COLO829 (cell line): ENCODE data around the gene TNFRSF1A.

Experiments used
- DNase-seq: peaks from one replicate; pipeline ENCODE4 v3.0.0; 2012; ENCODE audit warnings: low spot score

TNFRSF1A gene

DNA sequence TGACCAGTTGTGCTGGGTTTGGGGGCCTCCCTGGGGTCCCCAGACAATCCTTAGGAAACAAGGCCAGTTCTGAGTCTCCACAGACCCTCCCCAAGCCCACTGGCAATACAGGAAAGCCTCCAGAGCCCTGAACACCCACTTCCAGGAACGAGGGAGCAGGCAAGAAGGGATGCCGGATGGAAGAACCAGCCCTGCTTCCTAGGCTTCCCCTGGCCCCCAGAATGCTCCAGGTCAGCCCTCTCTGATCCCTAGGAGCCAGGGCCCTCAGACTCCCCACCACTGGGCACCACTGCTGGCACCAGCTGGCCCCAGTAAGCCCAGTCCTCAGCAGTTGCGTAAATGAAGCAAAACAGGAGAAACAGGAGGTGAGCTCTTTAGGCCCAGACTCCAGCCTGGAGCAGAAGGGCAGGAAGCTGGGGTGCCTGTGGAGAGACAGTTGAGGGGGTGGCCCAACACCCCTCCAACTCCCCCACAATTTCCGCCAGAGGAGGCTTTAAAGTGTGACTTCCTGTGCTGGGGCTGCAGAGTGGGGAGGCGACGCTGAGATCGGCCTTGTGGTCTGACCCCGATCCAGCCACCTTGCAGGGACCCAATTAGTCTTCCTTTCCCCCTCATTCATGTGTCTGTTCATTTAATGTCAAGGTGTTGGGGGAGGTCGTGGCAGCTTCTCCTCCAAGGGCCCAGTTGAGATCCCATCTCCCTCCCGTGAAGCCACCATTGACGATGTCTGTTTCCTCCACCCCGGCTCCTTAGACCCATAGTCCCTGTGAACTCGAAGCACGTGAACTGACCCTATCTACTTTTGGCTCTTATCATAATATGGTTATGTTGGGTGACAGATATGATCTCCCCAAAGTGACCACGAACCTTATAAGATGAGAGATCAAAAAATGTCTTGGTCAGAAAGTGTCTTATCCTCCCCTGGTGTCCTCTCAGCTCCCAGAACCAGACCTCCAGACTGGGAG is 4.7 kb downstream of the TNFRSF1A start:
- DNase-seq, result no peak

DNA sequence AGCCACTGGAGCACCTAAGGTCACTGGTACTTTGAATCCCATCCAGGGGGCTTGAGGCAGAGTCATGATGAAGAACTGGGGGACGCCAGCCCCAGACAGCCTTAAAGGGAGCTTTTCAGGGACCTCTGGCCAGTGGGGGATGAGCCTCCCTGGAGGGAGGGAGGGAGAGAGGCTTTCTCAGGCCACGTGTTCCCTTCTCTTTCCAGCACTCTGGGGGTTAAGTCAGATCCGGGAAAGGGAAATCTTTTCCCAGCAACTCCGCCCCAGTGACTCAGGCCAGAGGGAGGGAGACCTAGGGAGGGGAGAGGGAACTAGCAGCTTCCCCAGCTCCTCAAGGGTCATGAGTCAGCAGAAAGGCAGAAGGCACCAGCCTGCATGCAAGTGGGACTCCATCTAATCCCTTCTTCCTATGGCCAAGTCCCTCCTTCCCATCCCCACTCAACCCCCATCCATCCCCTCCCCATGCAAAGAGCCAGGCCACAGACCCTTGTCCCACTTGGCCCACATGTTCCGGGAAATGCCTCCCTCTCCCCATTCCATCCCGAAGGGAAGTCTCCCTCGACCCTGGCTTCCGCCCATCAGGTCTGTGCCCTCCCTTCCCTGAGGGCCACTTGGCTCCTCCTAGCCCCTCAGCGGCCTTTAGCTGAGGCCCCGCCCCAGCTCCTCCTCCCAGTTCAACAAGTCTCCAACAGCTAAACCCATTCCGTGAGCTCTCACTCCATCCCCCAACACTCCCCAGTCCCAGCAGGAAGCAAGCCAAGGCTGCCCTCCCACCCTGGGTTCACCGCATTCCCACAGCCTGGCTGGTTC is 5.6 kb downstream of the TNFRSF1A start:
- peak; percentile 99 for DNase-seq

DNA sequence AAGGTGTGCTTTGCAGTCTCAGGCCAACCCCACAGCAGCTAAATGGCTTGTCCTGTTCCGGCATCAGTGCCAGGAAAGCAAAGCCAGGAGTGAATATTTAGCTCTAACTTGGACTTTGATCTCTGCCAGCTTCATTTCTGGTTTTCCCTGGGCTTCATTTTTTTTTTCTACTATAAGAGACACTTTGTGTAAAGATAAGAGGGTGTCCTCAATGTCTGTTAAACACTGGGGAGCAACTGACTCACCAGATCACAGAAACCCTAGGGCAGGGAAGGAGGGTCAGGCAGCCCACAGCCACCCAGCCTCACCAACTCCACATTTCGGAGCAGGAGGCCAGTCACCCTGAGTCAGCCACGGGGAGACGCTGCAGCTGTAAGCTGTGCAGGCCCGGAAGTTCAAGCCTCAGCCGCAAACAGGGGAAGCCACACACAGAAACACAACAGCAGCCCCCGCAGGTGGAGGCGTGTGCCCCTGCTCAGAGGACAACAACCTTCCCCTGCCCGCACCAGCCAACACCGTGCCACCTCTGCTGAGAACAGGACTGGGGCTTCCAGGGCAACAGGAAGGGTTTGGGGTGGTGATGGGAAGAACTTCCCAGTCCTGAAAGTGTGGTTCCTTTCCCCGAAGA is 6.3 kb downstream of the TNFRSF1A start:
- peak; percentile 83 for DNase-seq

DNA sequence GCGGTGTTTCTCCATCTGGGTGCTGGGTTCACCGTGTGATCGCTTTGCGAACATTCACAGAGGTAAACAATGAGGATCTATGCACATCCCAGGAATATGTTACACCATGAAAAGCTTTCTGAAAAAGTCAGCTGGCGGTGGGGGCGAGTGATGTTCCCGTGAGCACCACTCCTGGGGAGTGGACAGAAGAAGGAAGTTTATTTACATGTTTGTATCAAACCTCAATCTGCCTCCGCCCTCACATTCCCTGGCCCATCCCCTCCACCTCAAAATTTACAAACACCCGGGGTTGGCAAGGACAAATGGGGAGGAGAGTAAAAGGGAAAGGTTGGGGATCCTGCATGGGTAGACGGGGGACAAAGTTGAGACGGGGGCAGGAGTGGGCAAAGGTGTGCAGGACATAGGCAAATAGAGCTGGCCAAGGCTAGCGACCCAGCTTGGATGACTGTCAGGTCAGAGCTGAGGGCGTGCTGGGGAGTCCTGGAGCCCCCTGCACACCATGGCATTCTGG is 6.9 kb downstream of the TNFRSF1A start:
- DNase-seq, result no peak

DNA sequence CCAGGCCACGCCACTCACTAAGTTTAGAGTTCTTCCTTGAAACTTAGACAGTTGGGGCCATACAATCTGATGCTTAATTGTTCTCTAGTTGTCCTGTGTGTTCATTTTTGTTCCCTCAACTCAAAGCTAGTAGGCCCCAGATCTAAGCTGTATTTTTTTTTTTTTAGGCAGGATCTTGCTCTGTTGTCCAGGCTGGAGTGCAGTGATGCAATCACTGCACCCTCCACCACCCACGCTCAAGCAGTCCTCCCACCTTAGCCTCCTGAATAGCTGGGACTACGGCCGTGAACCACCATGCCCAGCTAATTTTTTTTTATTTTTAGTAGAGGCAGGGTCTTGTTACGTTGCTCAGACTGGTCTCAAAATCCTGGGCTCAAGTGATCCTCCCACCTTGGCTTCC is 7.5 kb downstream of the TNFRSF1A start:
- DNase-seq, result no peak

DNA sequence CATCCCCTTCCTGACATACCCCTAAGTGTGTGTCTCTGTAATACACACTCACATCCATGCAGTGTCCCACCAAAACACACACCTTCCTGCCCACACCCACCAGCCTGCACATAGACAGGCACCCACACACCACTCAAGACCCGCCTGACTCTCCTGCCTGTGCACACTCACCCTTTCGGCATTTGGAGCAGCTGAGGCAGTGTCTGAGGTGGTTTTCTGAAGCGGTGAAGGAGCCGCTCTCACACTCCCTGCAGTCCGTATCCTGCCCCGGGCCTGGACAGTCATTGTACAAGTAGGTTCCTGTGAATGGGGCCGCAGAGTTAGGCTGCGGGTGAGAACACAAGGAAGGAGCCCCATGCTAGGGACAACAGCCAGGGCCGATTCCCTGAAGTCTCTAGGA is 8.3 kb downstream of the TNFRSF1A start:
- no peak for DNase-seq

DNA sequence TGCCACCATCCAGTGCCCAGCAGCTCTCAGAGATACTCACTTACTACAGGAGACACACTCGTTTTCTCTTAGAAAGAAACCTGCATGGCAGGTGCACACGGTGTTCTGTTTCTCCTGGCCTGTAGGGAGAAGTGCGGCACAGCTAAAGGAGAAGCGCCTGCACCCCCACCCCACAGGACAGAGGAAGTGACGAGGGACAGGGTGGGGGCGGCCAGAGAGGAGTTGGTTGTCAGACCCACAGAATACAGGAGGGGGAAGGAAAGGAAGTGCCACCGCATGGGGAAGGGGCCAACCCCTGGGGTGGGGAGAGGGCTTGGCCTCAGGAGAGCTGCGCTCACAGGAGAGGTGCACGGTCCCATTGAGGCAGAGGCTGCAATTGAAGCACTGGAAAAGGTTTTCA is 8.8 kb downstream of the TNFRSF1A start:
- DNase-seq, result no peak

DNA sequence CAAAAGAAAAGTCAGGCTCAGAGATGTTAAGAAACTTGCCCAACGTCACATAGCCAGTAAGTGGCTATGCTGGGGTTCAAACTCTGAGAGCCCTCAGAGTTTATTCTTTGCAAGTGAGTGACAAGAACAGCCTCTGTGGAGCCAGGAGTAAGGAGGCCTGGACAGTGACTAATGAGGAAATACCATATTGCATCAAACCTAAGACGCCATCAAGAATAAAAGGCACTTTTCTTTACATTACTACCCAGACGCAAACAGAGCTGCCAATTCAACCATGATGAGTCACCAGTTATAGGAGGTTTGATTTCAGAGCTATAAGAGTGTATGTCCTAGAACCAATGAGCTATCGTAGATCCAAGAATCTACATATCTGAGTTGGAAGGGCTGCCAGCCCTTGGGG is 9.4 kb downstream of the TNFRSF1A start:
- peak; percentile 97 for DNase-seq

DNA sequence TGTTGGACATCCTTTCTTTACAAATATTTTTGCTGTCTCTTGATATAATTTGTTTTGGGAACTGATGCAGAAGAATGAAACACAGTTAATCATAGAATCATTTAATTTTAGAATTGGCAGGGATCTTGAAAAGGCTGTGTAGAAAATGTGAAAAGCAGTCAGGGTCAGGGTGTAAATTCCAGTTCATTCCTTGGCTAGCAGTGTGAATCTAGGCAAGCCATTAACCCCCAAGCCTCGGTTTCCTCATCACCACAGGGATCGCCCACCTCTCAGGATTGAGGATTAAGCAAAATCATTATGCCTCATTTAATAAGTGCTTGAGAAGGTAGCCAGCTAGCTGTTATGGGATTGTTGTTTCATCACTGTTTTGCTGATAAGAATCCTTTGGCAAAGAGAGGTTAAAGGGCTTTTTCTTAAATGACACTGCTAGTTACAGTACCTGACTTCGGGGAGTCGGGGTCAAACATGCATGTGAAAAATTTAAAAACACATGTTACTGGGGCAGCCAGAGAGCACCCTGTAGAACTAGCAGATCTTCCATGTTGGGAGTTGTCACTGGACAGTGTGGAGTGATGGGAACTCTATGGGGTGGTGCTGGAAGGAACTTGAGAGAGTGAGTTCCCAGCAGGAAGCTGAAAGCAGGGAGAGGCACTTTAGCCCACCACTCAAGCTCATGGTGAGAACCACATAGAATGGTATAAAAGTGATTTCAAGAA is 10.7 kb downstream of the TNFRSF1A start:
- no peak for DNase-seq

DNA sequence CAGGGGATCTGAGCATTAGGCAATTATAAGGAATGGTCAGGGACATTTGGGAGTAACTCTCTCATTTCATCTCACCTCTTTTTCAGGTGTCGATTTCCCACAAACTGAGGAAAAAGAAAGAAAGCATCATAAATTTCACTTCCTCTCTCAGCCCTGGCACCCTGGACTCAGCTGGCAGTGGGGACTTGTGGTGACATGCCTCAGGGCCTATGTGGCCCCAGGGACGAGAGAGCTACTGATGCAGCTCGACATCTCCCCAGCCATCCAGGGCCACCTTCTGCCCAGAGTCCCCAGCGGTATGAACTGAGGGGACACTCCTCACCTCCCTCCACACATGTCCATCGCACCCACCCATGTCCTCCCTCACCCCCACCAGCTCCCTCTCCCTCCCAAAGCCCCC is 11.7 kb downstream of the TNFRSF1A start:
- no peak for DNase-seq

DNA sequence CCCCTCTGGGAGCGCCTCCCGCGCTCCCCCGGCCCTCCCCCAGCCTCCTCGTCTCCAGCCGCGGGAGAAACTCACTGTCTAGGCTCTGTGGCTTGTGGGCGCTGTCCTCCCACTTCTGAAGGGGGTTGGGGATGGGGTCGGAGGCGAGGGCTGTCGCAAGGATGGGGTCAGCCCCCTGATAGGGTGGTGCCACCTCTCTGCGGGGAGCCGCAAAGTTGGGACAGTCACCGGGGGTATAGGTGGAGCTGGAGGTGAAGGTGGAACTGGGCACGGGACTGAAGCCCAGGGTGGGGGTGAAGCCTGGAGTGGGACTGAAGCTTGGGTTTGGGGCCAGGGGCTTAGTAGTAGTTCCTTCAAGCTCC is 12.2 kb downstream of the TNFRSF1A start:
- no peak for DNase-seq

DNA sequence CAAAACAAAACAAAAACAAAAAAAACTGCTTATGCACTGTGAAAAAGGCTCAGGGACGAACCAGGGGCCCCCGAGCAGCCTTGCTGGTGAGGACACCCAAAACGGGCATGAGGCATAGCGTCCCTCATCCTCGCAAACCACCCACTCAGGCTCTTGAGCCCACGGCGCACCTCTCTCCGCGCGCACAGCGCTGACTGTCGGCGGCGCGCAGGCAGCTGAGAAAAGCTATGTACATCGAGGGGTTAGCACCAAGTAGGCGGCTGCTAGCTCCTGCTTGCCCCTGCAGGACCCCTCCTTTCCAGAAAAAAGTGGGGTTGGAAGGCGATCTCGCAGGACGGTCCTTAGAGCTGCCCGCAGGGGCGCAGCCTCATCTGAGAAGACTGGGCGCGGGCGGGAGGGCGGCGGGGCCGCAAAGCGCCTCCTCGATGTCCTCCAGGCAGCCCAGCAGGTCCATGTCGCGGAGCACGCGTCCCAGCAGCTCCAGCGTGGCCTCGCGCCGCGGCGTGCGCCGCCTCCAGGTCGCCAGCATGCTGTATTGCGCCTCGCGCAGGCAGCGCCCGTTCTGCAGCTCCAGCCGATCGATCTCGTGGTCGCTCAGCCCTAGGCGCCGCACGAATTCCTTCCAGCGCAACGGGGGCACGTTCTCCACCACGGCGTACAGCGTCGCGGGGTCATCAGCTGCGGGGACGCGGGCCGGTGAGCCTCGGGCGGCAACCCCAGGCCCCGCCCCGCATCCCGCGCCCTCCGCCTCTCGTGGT is 12.8 kb downstream of the TNFRSF1A start:
- no peak for DNase-seq

DNA sequence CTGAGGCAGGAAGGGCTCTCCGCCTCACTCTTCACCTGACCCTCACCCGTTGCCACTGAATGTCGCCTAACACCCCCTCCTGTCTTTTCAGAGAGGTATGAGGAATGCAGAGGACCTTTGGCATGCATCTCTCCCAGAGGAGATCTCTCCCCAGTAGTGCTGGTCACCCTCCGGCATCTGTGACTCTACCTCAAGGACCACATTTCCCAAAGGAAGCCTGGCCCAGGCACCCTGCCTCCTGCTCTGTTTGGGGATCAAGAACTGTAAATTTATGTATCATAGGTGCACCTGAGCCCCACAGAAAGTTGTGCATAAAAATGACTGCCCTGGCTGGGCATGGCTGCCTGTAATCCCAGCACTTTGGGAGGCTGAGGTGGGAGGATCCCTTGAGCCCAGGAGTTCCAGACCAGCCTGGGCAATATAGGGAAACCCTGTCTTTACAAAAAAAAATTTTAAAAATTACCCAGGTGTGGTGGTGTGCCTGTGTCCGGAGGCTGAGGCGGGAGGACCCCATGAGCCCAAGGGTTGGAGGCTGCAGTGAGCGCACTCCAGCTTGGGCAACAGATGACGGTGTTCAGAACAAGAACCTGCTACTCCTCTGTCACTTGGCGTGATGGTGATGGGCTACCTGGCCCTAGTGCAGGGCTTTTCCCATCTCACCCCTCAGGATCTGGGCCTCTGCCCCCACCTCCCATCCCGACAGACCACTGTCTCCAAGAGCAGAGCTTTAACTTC is 13.7 kb downstream of the TNFRSF1A start:
- DNase-seq, result no peak

DNA sequence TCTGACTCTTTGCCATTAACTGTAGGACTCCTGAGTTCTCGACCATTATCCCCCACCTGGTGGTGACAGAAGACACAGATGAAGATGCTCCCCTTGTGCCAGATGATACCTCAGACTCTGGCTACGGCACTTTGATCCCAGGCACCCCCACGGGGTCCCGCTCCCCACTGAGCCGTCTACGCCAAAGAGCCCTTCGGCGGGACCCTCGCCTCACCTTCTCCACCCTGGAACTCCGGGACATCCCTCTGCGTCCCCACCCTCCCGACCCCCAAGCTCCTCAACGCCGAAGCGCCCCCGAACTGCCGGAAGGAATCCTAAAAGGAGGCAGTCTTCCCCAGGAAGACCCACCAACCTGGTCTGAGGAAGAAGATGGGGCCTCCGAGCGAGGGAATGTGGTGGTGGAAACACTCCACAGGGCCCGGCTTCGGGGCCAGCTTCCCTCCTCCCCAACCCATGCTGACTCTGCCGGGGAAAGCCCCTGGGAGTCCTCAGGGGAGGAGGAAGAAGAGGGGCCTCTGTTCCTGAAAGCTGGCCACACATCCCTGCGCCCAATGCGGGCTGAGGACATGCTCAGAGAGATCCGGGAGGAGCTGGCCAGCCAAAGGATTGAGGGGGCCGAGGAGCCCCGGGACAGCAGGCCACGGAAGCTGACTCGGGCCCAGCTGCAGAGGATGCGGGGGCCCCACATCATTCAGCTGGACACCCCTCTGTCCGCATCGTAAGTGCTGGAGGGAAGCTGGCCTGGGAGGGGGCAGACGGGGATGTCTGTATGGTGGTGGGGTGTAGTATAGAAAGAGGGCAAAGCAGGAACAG is 14.4 kb downstream of the TNFRSF1A start:
- no peak for DNase-seq

DNA sequence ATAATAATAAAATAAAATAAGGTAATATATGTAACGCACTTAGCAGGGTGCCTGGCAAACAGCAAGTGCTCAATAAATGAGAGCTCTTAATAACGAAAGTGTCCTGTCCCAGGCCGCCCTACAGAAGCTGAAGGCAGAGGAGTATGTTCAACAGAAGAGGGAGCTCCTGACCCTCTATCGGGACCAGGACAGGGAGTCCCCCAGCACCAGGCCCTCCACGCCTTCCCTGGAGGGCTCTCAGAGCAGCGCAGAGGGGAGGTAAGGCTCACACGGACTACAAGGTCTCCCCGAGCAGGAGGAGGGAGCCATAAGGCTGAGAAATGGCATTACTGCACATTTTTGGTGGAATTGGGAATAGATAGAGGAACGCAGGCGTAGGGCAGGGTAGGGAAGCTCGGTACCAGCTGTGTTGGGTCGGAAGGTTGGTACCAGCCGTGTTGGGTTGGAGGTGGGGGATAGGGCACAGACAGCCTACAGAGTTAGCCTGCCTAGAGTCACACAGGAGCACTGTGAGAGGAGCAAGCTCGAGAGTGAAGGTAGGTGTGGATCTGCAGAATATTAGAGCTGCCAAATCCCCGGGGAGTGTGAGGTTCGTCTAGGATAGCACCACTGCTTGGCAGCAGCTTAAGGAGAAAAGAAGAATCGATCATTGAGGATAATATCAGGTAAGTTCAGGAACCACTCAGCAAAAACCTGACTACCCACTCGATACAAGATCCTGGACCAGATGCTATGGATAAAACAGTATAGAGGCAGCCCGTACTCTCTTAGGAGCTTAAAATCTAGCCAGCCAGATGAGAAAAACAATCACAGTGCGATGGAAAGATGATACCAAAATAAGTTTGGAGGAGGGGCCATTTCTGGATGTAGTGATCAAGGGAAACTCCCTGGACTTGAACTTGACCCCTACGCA is 15.3 kb downstream of the TNFRSF1A start:
- no peak for DNase-seq

DNA sequence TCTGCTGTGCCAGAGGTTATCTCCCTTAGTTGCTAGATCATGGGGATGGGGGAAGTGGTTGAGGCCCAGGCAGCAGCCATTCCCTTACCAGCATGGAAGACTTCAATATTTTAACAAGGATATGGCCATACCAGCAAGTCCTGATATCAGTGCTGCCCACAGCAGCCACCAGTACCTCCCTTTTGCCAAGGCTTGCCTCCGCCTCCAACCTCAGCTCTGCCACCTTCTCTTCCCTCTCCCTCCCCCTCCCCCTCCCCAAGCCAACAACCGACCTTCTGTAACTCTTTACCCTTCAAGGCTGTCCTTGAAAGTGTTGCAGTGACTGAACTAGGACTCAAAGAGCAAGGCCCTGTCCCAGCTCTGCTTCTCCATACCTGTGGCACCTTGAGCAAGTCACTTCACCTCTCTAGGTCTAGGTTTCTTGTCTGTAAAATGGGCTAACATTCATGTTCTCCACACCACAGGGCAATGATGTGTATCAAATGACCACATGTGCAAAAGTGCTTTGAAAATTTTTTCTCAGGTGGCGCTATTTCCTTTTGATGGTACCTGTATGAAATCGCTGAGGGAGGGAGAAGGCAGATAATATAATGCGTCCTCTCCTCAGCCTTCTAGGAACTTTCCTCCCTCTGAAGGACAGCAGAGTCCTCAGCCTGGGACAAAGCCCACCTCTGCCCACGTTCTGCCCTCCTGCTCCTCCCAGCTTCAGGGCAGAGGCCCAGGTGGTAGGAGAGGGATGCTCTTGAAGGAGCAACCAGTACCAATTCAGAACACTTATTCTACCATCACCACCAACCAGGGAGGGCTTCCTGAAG is 16.7 kb downstream of the TNFRSF1A start:
- DNase-seq, result no peak

DNA sequence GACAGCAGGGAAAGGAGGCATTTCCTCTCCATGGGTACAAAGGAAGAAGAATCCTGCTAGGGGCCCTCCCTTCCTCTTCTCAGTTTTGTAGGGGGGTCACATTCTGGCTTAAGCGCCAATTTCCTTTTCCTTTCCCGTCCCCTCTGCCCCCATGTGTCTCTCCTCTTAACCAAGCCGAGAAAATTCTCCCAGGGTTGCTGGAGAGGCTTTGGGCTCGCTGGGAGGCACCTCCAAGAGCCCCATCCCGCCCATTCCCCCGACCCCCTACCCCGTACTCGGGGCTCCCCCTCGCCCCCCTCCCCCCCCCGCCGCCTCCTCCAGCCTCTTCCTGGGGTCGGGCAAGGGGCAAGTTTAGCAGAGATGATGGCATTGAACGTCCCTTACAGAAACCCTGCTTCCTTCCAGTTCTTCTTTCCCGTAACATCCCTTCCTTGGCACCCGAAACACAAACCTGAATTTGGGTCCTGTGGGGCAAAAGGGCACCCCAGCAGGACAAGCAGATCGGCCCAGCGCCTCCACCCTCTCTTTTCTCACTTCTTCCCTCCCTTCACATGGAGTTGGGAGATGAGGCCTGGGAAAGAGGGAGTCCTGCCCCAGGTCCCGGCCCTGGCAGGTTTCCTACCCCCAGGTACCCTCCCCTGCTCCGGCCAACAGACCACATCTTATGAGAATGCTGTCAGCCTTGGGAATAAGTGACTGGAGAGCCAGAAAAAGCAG is 17.7 kb downstream of the TNFRSF1A start:
- DNase-seq, result no peak
